ENCODE measurements around the gene RAB37.

RAB37 gene

DNA sequence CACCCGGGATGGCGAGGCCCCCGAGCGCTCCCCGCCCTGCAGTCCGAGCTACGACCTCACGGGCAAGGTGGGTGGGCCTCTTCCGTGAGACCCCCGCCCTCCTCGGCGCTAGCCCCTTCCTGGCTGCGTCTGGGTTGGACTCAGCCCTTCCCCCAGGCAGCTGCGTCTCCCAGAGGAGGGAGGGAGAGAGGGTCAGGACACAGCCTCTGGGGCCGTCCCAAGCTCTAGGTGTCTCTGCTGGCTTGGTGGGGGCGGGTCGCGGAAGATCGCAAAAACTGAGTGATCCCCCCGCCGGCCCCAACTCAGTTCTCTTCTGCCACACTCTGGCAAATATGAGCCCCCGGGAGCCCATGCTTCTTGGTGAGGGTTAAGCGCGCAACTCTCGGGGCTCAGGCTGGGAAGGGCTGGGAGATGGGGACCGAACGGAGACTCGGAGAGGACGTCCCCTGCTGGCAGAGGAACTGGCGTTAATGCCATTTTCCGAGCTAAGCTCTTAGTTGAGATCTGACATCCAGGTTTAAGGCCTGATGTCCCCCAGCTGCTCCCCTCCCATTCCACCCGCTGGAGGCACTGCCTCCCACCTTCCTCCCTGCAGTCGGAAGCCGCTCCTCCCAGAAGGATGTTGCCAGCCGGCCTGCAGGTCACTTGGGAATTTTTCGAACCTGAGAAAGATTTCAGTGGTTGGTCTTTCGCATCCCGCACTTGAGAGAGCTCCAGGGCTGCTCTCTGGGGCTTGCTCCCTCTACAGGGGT is 419 bp downstream of the RAB37 start:
- Histone ChIP-seq H3K27ac (ENCODE audit: low read depth, low read length, poor library complexity, severe bottlenecking) (no peak overlapping the region), H3K9ac (ENCODE audit: low read length) (no peak overlapping the region), H2AFZ (ENCODE audit: low read length) (no peak overlapping the region), H3K4me1 (ENCODE audit: insufficient read depth, low read length, severe bottlenecking) (peaks cover 33% of the 10 kb centered on the region), H3K9me2 (ENCODE audit: low read depth, low read length) (no peaks in the 10 kb centered on the region), H3F3A (ENCODE audit: insufficient read depth, low read length) (no peaks in the 10 kb centered on the region), H3K4me2 (ENCODE audit: low read length) (peak overlapping the region; percentile 59), H3K27me3 (ENCODE audit: insufficient read depth, low read length) (no peaks in the 10 kb centered on the region; the same call in 1 of the 2 replicates), H3K36me3 (ENCODE audit: insufficient read depth, low read length) (no peaks in the 10 kb centered on the region), H4K20me1 (ENCODE audit: insufficient read depth, low read length) (no peaks in the 10 kb centered on the region), H3K79me2 (ENCODE audit: insufficient read depth, low read length) (no peaks in the 10 kb centered on the region), H3K4me3 (ENCODE audit: low read depth, low read length, poor library complexity, severe bottlenecking) (peak overlapping the region; percentile 42), H3K9me3 (ENCODE audit: low read length) (no peaks in the 10 kb centered on the region)
- TF ChIP-seq EZH2 (IDR thresholded peaks at IDR 0.05; ENCODE audit: borderline replicate concordance, low read length): no peak
- TF ChIP-seq, protein P1, sequence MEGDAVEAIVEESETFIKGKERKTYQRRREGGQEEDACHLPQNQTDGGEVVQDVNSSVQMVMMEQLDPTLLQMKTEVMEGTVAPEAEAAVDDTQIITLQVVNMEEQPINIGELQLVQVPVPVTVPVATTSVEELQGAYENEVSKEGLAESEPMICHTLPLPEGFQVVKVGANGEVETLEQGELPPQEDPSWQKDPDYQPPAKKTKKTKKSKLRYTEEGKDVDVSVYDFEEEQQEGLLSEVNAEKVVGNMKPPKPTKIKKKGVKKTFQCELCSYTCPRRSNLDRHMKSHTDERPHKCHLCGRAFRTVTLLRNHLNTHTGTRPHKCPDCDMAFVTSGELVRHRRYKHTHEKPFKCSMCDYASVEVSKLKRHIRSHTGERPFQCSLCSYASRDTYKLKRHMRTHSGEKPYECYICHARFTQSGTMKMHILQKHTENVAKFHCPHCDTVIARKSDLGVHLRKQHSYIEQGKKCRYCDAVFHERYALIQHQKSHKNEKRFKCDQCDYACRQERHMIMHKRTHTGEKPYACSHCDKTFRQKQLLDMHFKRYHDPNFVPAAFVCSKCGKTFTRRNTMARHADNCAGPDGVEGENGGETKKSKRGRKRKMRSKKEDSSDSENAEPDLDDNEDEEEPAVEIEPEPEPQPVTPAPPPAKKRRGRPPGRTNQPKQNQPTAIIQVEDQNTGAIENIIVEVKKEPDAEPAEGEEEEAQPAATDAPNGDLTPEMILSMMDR (IDR thresholded peaks at IDR 0.05; ENCODE audit: low read length): peak; percentile 37

DNA sequence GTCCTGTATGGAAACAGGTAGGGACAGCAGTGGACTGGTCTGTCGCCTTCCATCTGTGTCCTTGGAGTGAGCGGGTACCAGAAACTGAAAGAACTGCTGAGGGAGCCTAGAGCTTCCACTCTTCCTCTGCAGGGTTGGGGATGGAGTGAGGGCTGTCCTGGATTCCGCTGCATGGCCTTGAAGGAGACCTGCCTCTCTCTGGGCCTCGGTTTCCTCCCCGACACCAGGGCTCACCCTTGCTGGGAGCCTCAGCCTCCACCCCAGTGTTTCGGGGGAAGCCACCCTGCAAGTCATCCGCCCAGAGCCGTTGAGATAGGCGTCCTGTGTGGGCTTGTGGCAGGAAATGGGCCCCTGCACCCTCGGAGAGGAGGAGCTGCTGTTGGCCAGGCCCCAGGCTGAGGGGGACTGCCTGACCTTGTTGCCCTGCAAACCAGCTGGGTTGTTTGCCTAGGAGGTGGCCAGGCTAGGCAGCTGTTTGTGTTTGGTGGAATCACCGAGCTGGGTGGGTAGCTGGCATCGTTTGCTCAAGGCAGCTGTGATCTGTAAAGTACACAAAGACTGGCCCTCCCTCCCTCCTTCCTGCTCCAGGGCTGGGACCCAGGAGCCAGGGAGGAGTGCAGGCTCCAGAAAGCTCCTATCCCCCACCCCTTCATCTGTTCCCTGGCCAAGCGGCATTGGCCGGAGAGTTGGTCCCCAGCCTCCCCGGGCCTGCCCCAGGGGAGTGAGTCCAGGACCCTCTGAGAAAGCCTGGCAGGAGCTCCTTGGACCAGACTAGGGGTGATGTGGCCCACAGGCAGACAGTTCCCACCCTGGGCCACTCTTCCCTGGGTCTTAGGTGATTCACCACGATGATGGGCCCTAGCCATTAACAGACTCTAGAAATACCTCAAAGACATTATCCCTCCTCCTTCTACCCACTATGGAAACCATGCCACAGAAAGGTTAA is 1.3 kb downstream of the RAB37 start:
- H3K4me2 ChIP-seq (ENCODE audit: low read length): peak overlapping the region; percentile 59
- no peaks in the 10 kb centered on the region for H3K9me3 ChIP-seq (ENCODE audit: low read length)
- no peaks in the 10 kb centered on the region; the same call in 1 of the 2 replicates for H3K27me3 ChIP-seq (ENCODE audit: insufficient read depth, low read length)
- no peaks in the 10 kb centered on the region for H4K20me1 ChIP-seq (ENCODE audit: insufficient read depth, low read length)
- H3K79me2 ChIP-seq (ENCODE audit: insufficient read depth, low read length): no peaks in the 10 kb centered on the region
- H3K27ac ChIP-seq (ENCODE audit: low read depth, low read length, poor library complexity, severe bottlenecking): no peak overlapping the region
- no peak overlapping the region for H2AFZ ChIP-seq (ENCODE audit: low read length)
- H3K9ac ChIP-seq (ENCODE audit: low read length): no peak overlapping the region
- peaks cover 34% of the 10 kb centered on the region for H3K4me1 ChIP-seq (ENCODE audit: insufficient read depth, low read length, severe bottlenecking)
- no peaks in the 10 kb centered on the region for H3K36me3 ChIP-seq (ENCODE audit: insufficient read depth, low read length)
- H3F3A ChIP-seq (ENCODE audit: insufficient read depth, low read length): no peaks in the 10 kb centered on the region
- H3K4me3 ChIP-seq (ENCODE audit: low read depth, low read length, poor library complexity, severe bottlenecking): peak overlapping the region; percentile 42
- H3K9me2 ChIP-seq (ENCODE audit: low read depth, low read length): no peaks in the 10 kb centered on the region
- TF ChIP-seq EZH2 (IDR thresholded peaks at IDR 0.05; ENCODE audit: borderline replicate concordance, low read length): no peak
- TF ChIP-seq, protein P1 (IDR thresholded peaks at IDR 0.05; ENCODE audit: low read length): no peak

DNA sequence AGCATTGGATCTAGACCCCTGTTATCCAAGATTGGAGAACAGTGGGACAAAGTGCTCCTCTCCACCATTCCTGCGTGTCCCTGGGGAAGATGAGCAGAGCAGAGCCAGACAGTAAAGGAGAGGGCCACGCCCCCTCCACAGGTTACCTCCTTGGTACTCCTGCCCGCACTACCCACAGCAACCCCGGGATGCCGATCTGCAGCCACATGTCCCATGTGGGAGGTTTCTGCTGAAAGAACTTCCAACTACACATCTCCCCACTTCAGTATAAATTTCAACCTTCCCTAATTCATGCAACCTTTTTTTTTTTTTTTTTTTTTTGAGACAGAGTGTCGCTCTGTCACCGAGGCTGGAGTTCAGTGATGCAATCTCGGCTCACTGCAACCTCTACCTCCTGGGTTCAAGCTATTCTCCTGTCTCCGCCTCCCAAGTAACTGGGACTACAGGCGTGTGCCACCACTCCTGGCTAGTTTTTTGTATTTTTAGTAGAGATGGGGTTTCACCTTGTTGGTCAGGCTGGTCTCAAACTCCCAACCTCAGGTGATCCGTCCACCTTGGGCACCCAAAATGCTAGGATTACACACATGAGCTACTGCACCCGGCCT is 2.3 kb downstream of the RAB37 start:
- H3K27ac ChIP-seq (ENCODE audit: low read depth, low read length, poor library complexity, severe bottlenecking): no peak overlapping the region
- no peak overlapping the region for H3K9ac ChIP-seq (ENCODE audit: low read length)
- H3K4me1 ChIP-seq (ENCODE audit: insufficient read depth, low read length, severe bottlenecking): peaks cover 34% of the 10 kb centered on the region
- TF ChIP-seq, protein P1 (IDR thresholded peaks at IDR 0.05; ENCODE audit: low read length): no peak
- TF ChIP-seq EZH2 (IDR thresholded peaks at IDR 0.05; ENCODE audit: borderline replicate concordance, low read length): no peak
- no peaks in the 10 kb centered on the region for H3K36me3 ChIP-seq (ENCODE audit: insufficient read depth, low read length)
- no peaks in the 10 kb centered on the region for H4K20me1 ChIP-seq (ENCODE audit: insufficient read depth, low read length)
- H3K4me3 ChIP-seq (ENCODE audit: low read depth, low read length, poor library complexity, severe bottlenecking): no peak overlapping the region
- H3K27me3 ChIP-seq (ENCODE audit: insufficient read depth, low read length): no peaks in the 10 kb centered on the region; the same call in 1 of the 2 replicates
- H3F3A ChIP-seq (ENCODE audit: insufficient read depth, low read length): no peaks in the 10 kb centered on the region
- no peaks in the 10 kb centered on the region for H3K9me2 ChIP-seq (ENCODE audit: low read depth, low read length)
- H3K4me2 ChIP-seq (ENCODE audit: low read length): no peak overlapping the region
- H3K9me3 ChIP-seq (ENCODE audit: low read length): no peaks in the 10 kb centered on the region
- H3K79me2 ChIP-seq (ENCODE audit: insufficient read depth, low read length): no peaks in the 10 kb centered on the region
- H2AFZ ChIP-seq (ENCODE audit: low read length): no peak overlapping the region
